Activated CD4-positive, alpha-beta T cell treated with anti-CD3 and anti-CD28 coated beads, Interleukin-2, amount 50 U/mL, for 4 hours (primary cell): ENCODE results near the gene PPM1F.
"Not testable (repeated sequence)": the region's sequence is repeated elsewhere in the genome, so short reads cannot be mapped to it uniquely, and the experiment has no call there.

Experiments used
- DNase-seq, 2 experiments: peaks; one replicate each; pipeline ENCODE4 v3.0.0-alpha.2; 2020

PPM1F gene

DNA sequence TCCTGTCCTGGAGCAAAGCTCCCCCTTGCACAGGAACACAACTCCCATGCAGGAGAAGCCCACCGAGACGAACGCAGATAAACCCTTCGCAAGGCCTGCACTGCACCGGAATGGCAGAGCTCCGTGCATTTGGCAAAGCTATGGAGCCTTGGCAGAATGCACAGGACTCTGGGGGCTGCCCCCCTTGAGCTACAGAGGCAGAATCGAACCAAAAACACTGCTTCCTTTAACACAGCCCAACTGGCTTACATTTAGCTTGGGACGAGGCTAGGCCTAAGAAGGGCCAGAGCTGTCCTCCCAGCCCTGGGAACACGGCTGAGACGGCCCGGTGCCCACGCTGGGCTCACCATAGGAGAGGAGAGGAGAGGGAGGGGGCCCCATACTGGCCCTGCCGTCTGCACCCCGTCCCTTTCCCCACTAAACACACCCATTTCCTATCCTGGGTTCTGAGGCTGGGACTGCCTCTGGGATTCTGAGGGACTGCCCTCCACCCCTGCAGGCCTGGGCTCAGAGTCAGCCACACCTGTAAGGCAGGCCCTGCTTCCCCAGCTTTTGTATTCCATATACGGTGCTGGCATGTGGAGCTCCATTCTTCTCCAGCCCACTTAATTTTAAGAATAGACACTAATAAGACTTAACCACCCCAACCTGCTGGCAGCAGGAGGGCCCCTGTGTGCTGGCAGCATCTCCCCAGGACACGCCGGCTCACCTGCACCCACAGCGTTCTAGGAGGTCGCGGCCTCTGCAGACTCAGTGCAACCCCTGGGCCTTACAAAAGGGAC is 32.9 kb downstream of the PPM1F start:
- no peak for DNase-seq

DNA sequence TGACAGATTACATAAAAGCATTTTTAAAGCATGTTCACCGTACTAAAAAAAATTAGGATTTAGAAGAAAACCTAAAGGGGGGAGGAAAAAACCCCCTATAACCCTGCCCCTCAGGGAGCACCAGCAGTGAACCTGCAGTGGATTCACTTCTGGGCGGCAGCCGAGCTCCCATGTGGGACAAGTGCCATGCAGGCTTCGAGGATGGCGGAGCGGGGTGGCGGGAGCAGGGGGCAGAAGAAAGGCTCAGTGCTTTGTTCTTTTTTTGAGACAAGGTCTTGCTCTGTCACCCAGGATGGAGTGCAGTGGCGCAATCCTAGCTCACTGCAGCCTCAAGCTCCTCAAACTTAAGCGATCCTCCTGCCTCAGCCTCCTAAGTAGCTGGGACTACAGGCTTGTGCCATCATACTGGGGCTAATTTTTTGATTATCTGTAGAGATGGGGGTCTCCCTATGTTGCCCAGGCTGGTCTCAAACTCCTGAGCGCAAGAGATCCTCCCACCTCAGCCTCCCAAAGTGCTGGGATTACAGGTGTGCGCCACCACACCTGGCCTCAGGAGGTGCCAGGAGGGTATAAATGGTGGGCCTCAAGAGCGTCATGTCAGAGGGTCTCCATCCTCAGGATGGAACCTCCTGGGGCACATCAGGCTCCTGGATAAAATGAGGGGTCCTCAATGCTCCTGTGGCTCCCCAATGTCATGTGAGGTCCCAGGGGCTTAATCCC is 34.0 kb downstream of the PPM1F start:
- DNase-seq, result no peak

DNA sequence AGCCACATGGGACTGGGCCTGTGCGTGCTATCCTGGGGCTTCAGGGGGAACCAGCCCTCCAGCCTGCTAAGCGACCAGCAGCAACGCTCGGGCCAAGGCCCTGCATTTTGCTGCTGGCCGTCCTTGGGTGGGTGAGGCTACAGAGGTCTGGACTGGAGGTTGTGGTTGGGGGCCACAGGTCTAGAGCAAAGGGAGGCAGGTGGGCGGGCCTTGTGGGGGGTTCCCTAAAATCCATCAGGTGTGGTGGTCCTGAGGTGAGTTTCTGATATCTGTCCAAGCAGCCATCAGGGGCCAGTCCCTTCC is 34.7 kb downstream of the PPM1F start:
- DNase-seq, result no peak

DNA sequence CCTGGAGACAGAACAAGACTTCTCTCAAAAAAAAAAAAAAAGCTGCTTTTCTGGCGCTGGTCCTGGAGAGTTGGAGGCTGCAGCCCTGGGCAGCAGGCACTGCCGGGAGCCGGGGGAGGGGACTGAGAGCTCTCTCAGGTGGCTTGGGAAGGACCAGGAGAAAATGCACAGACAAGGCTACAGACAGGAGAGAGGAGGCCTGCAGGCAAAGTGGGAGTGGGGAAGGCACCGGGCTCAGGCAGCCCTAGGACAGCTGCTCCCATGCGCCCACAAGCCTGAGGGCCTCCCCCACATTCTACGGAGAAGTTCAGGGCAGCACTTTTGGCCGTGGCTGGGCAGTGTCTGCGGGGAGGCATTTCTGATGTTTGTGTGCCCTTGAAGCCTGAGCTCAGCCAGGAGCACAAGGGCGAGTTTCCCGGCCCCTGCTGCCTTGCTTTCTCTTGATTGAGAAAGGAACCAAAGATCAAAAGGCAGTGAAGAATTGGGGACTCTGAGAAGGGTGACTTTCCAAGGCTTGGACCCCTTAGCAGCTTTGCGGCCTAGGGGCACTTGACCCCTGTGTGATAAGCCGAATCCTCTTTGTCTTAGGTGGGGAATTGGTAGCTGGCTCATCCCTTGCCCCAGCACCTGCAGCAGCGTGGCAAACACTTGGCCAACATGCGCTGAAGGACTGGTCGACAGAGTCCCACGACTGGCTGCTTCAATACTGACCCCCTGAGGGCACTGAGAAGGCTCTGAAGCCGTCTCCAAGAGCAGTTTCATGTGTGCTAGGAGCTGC is 35.3 kb downstream of the PPM1F start:
- no peak for DNase-seq

DNA sequence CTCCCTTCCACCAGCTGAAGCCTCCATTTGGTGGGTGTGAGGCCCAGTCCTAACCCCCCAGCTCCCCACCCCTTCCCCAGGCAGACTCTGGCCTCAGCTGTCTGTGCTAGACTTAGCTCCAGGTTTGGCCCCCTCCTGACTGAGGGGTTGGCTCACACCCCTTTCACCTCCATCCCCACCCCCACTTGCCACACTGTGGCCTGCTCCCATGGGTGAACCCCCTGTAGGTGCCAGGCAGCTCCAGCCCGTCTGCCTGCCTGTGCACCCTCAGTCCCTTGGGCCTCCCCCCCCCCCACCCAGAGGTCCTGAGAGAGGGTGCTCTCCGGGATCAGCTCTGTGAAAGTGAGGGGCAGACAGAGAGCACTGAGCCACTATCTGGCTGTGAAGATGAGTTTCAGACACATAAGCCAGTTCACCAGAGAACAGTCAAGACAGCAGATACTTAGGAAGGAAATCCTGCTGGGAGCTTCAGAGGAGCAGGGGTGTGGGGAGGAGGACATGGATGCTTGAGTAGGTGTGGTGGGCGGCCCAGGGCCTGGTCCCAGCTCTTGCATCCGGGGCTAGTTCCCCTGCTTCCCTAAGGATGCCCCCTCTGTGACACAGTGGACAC is 36.2 kb downstream of the PPM1F start:
- no peak for DNase-seq

DNA sequence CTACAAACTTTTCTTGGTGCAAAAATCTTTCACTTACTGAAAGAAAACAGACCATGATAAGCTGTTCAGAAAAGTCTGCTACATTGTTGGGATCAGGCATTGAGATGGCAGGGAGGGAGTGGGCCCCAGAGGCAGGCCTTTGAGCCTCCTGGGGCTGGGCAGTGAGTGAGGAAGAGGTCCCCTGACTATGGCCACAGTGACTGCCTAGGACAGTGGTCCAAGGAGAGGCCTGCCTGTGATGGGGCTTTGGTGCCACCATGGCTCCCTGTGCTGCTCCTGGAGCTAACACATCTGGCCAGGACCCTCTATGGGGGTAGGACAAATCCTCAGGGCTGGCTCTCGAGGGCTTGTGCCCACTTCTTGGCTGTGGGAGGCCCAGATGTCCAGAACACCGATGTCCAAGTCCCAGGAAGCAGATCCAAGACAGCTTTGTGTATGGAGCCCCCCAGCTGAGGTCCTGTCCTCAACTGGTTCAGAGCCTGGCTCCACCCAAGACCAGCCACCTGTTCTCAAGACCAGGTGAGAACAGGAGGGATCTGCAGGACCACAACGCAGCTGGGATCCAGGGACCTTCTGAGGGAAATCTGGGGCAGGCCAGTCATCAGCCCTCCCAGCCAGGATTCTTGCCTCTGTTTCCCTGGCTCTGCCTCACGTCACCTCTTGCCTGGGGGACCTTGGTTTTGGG is 36.9 kb downstream of the PPM1F start:
- no peak for DNase-seq

DNA sequence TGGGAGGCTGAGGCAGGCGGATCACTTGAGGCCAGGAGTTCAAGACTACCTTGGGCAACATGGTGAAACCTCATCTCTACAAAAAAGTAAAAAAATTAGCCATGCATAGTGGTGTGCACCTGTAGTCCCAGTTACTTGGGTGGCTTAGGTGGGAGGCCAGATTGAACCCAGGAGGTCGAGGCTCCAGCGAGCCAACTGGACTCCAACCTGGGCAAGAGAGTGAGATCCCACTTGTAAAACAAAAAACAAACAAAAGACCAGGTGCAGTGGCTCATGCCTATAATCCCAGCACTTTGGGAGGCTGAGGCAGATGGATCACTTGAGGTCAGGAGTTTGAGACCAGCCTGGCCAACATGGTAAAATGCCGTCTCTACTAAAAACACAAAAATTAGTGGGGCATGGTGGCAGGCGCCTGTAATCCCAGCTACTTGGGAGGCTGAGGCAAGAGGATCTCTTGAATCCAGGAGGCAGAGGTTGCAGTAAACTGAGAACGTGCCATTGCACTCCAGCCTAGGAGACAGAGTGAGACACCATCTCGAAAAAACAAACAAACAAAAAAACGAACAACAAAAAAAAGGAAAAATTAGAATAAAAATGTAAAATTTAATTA is 38.5 kb downstream of the PPM1F start:
- not testable (repeated sequence) for DNase-seq

DNA sequence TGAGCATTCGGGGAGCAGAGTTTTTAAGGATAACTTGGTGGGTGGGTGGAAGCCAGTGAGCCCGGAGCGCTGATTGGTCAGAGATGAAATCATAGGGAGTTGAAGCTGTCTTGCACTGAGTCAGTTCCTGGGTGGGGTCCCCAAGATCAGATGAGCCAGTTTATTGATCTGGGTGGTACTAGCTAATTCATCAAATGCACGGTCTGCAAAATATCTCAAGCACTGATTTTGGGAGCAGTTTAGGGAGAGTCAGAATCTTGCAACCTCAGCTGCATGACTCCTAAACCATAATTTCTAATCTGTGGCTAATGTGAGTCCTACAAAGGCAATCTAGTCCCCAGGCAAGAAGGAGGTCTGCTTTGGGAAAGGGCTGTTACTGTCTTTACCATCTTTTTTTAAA is 42.3 kb downstream of the PPM1F start:
- not testable (repeated sequence) for DNase-seq

DNA sequence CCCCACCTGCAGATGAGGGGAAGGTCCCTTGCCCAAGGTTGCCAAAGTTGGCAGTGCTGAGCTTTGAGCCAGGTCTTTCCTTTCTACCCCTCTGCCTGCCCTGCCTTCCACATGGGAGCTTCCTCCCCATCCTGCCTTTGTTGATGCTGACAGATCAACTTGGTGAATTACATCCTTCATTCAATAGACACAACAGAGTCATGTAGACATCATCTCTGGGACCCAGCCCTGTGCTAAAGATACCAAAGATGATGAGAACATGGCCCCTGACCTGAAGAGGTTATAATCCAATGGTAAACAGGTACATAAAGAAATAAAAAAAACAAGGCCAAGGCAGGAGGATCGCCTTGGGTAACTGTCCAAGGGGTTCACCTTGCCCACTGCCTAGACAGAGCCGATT is 42.8 kb downstream of the PPM1F start:
- no peak for DNase-seq

DNA sequence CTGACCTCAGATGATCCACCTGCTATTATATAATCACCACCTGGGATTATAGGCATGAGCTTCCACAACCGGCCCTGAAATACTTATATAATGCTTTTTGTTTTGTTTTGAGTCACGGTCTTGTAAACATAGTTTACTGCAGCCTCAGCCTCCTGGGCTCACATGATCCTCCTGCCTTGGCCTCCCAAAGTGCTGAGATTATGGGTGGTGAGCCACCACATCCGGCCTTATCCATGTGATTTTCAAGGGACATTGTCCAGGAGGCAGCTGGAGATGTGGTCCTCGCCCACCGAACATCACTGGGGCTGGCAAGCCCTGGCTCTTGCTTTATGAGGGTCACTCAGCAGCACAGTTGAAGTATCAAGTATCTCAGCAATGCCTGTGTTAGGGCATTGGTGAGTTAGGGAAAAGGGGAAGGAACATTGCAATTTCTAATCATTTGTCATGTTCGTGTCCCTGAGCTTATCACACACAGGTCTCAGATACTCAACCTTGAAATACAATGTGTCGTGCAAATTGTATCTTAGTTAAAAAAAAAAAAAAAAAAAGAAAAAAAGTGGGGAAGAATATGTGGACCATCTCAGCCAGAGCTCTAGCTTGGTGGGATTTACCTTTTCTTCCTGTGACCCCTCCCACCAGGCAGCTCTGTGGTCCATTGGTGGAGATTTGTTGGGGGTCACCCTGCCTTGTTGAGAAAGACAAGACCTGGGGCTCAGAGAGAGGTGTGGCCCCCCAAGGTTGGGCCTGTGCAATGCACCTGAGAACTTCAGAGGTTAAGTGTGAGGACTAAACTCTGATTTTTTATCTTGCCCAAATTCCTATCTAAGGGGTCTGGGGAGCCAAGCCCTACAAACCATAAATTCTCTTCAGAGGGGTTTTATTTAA is 44.8 kb downstream of the PPM1F start:
- DNase-seq, result no peak

DNA sequence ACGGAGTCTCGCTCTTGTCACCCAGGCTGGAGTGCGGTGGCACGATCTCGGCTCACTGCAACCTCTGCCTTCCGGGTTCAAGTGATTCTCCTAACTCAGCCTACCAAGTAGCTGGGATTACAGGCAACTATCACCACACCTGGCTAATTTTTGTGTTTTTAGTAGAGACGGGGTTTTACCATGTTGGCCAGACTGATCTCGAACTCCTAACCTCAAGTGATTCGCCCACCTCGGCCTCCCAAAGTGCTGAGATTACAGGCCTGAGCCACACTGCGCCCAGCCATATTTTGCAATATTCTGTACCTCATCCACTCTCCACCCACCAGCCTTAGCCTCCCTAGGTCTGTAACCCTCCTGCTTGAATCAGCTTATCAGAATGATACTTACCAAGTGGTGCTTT is 47.4 kb downstream of the PPM1F start:
- DNase-seq, result not testable (repeated sequence)

DNA sequence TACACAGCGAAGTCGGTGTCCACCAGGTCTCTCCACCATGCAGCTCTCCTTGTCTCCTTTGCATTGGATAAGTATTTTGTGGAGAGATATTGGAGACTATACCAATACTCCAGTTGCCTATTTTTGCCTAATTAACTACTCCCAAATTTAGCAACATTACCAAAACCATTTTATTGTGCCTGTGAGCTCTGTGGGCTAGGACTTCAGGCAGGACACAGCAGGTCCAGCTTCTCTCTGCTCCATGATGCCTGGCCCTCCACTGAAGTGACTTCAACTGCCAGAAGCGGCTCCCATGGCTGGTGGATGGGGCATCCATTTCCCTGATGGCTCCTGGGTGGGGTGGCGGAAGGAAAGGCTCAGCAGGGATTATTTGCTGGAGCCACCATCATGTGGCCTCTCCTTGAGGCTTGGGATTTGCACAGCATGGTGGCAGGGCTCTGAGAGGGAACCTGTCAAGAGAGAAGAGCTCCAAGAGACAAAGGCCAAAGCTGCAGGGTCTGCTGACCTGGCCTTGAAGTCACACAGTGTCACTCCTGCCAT is 48.3 kb downstream of the PPM1F start:
- DNase-seq, result no peak

DNA sequence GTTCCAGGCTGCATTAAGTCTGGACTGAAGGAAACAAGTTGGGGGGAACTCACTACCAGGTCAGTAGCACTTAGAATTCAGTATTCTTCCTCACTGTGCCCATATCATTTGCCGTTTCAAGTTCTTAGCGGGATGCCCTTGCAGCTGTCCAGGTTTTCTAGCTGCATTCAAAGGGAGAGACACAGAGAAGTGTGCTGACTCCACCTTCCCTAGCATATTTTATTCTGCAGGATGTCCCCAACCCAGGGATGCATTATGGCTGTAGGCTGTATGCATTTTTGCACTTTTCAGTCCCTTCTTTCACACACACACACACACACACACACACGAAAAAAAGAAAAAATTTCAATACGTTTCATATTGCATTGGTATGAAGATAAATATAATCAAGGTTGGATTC is 49.4 kb downstream of the PPM1F start:
- DNase-seq, result no peak

DNA sequence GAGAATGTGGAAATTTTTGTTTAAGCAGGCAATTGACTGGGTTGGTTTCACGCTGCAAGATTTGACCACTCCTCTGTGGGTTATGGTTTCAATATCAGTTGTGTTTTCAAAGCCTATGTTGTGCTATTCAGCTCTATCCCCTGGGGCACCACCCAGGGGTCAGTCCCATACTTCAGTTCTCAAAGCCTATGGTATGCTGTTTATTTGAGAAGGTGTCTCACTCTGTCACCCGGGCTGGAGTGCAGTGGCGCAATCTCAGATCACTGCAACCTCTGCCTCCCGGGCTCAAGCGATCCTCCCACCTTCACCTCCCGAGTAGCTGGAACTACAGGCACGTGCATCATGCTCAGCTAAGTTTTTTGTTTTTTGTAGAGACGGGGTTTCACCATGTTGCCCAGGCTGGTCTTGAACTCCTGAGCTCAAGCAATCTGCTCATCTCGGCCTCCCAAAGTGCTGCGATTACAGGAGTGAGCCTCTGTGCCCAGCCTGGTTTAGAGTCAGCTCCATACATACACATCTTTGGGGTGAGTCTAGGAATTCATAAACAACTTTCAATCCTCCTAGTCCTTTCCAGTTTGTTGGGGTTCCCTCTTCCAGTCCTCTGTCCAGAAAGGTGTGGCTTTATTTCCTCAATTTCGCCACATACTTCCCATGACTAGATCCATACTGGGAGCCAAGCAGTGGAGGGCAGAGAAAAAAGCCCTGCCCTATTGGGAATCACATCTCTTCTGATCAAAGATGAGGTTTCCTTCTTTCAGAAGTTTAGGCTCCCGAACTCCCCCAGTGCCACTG is 50.2 kb downstream of the PPM1F start:
- DNase-seq, result no peak

DNA sequence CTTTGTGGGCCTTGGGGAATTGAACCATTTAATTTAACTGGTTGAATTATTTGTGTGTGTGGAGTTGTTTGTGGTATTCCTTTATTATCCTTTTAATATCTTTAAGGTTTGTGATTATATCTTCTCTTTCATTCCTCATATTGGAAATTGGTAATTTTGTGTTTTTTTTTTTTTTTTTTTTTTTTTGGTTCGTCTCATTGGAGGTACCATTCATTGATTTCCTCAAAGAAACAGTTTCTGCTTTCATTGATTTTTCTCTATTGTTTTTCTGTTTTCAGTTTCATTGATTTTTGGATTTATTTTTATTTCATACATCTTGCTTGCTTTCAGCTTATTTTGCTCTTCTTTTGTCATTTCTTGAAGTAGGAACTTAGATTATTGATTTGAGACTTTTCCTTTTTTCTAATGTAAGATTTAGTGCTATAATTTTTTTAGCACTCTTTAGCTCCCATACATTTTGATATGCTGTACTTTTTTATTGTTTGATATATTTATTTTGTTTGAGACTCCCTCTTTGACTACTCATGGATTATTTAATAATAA is 54.2 kb downstream of the PPM1F start:
- DNase-seq, result no peak

DNA sequence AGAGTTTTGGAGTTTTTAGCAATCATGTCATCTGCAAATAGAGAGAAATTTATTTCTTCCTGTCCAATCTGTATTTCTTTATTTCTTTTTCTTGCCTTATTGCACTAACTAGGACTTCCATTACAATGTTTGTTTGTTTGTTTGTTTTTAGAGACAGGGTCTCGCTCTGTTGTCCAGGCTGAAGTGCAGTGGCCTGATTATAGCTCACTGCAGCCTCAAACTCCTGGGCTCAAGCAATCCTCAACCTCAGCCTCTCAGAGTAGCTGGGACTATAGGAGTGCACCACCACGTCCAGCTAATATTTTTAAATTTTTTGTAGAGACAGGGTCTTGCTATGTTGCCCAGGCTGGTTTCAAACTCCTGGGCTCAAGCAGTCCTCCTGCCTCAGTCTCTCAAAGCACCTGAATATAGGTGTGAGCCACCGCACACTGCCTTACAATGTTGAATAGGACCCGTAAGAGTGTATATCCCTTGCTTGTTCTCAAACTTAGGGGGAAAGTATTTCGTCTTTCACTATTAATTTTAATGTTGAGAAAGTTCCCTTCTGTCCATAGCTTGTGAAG is 55.6 kb downstream of the PPM1F start:
- DNase-seq, result no peak

DNA sequence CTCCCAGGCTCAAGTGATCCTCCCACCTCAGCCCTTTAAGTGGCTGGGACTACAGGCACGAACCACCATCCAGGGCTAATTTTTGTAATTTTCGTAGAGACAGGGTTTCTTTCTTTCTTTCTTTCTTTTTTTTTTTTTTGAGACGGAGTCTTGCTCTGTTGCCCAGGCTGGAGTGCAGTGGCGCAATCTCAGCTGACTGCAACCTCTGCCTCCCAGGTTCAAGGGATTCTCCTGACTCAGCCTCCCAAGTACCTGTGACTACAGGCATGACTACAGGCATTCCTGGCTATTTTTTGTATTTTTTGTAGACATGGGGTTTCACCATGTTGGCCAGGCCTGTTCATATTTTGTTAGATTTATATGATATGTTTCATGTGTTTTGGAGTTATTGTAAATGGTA is 56.4 kb downstream of the PPM1F start:
- not testable (repeated sequence) for DNase-seq

DNA sequence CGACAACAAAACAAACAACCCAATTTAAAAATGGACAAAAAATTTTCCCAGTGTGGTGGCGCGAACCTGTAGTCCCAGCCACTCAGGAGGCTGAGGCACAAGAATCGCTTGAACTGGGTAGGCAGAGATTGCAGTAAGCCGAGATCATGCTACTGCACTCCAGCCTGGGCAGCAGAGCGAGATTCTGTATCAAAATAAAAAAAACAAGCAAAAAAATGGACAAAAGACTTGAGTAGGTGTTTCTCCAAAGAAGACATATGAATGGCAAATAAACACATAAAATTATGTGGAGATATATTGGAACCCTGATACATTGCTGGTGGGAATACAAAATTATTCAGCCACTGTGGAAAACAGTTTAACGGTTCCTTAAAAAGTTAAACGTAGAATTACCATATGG is 57.8 kb downstream of the PPM1F start:
- DNase-seq, result no peak

DNA sequence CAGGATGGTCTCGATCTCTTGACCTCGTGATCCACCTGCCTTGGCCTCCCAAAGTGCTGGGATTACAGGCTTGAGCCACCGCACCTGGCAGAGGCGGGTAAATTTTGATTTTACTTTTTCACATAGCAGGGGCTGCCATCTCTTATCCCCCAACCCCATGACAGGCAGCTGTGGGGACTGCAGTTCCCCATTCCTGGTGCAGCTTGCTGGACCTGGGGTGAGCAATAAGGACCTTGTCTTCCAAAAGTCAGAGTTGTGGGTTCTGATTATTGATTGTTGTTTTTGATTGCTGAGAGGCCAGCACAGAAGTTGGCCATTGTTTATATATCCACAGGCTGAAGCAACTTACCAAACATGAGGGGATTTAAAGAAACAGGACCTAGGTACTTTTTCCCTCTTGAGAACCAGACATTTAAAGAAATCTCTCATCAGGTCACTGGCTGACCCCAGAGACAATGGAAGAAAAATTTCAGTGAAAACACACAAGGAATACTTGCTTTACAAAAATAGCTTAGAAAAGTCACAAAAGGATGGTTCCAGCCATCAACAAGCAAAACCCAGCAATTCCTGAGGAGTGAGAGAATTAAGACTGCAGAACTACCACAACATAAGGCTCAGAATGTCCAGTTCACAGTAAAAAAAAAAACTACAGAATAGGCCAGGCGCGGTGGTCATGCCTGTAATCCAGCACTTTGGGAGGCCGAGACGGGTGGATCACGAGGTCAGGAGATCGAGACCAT is 63.2 kb downstream of the PPM1F start:
- DNase-seq, result no peak
